ENCODE measurements around the gene VDAC1. TPM values are rescaled to one million over a fixed set of nuclear protein-coding genes. Genes with fewer than 3 reads are reported as not detected.
"Not testable (repeated sequence)": the region's sequence is repeated elsewhere in the genome, so short reads cannot be mapped to it uniquely, and the experiment has no call there.

Gene VDAC1
- total and polyA plus RNA-seq, 2 donors: 101 to 166 TPM

GRCh38 chr5:133936651-133937015 lies 68.1 kb downstream of the VDAC1 start:
- Histone ChIP-seq H3K4me3 (ENCODE audit: low read length in 2 of 2) (no peak overlapping the region), H3K4me1 (ENCODE audit: control insufficient read depth in 2 of 2, insufficient read depth in 2 of 2, low read length in 2 of 2) (peaks cover 11 to 21% of the 10 kb centered on the region in 2 donors), H3K36me3 (ENCODE audit: control insufficient read depth in 2 of 2, insufficient read depth in 2 of 2, low read length in 1 of 2) (no peaks in the 10 kb centered on the region), H3K27me3 (ENCODE audit: control insufficient read depth in 2 of 2, insufficient read depth in 1 of 2, low read length in 1 of 2) (no peaks in the 10 kb centered on the region), H3K27ac (ENCODE audit: low read depth in 1 of 2, low read length in 1 of 2) (no peak overlapping the region), H3K9me3 (ENCODE audit: control insufficient read depth in 2 of 2, insufficient read depth in 1 of 2, low read length in 1 of 2) (peaks cover 0 to 15% of the 10 kb centered on the region in 2 donors)
- WGBS: 86% methylated on average over 3 of the region's 3 CpGs
- no peak for DNase-seq (ENCODE audit: low read depth in 6 of 9, low spot score in 9 of 9)

- Histone ChIP-seq H3K4me1 (ENCODE audit: control insufficient read depth in 2 of 2, insufficient read depth in 2 of 2, low read length in 2 of 2) (peaks cover 11 to 25% of the 10 kb centered on the region in 2 donors), H3K9me3 (ENCODE audit: control insufficient read depth in 2 of 2, insufficient read depth in 1 of 2, low read length in 1 of 2) (peaks cover 0 to 15% of the 10 kb centered on the region in 2 donors)
- H3K27ac ChIP-seq (ENCODE audit: low read depth in 1 of 2, low read length in 1 of 2); H3K4me3 ChIP-seq (ENCODE audit: low read length in 2 of 2); H3K36me3 ChIP-seq (ENCODE audit: control insufficient read depth in 2 of 2, insufficient read depth in 2 of 2, low read length in 1 of 2); DNase-seq (ENCODE audit: low read depth in 6 of 9, low spot score in 9 of 9); H3K27me3 ChIP-seq (ENCODE audit: control insufficient read depth in 2 of 2, insufficient read depth in 1 of 2, low read length in 1 of 2): not testable (repeated sequence)
- 97% methylated on average over 10 of the region's 10 CpGs for WGBS
Measured at GRCh38 chr5:133935991-133936650, 68.7 kb downstream of the VDAC1 start.

DNA sequence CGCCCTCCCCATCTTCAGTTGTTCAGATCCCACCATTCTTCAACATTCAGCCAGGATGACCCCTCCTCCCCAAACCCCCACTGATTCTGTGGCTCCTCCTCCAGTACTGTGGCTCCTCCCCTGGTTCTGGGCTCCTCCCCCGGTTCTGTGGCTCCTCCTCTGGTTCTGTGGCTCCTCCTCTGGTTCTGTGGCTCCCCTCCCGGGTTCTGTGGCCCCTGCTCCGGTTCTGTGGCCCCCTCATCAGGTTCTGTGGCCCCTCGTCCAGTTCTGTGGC lies 69.2 kb downstream of the VDAC1 start:
- DNase-seq (ENCODE audit: low read depth in 6 of 9, low spot score in 9 of 9): no peak
- Histone ChIP-seq H3K4me1 (ENCODE audit: control insufficient read depth in 2 of 2, insufficient read depth in 2 of 2, low read length in 2 of 2) (peaks cover 11 to 28% of the 10 kb centered on the region in 2 donors), H3K9me3 (ENCODE audit: control insufficient read depth in 2 of 2, insufficient read depth in 1 of 2, low read length in 1 of 2) (peaks cover 0 to 15% of the 10 kb centered on the region in 2 donors), H3K27ac (ENCODE audit: low read depth in 1 of 2, low read length in 1 of 2) (no peak overlapping the region), H3K4me3 (ENCODE audit: low read length in 2 of 2) (no peak overlapping the region), H3K36me3 (ENCODE audit: control insufficient read depth in 2 of 2, insufficient read depth in 2 of 2, low read length in 1 of 2) (no peaks in the 10 kb centered on the region), H3K27me3 (ENCODE audit: control insufficient read depth in 2 of 2, insufficient read depth in 1 of 2, low read length in 1 of 2) (no peaks in the 10 kb centered on the region)
- 97% methylated on average over 5 of the region's 5 CpGs for WGBS

- no peak overlapping the region for H3K27ac ChIP-seq (ENCODE audit: low read depth in 1 of 2, low read length in 1 of 2)
- no peak overlapping the region for H3K4me3 ChIP-seq (ENCODE audit: low read length in 2 of 2)
- 86% methylated on average over 5 of the region's 5 CpGs for WGBS
Measured at GRCh38 chr5:133934822-133935666, 69.7 kb downstream of the VDAC1 start.

GRCh38 chr5:133934311-133934710 lies 70.5 kb downstream of the VDAC1 start:
- Histone ChIP-seq H3K4me1 (ENCODE audit: control insufficient read depth in 2 of 2, insufficient read depth in 2 of 2, low read length in 2 of 2) (peaks cover 11 to 37% of the 10 kb centered on the region in 2 donors), H3K27ac (ENCODE audit: low read depth in 1 of 2, low read length in 1 of 2) (no peak overlapping the region), H3K27me3 (ENCODE audit: control insufficient read depth in 2 of 2, insufficient read depth in 1 of 2, low read length in 1 of 2) (no peaks in the 10 kb centered on the region), H3K4me3 (ENCODE audit: low read length in 2 of 2) (no peak overlapping the region), H3K9me3 (ENCODE audit: control insufficient read depth in 2 of 2, insufficient read depth in 1 of 2, low read length in 1 of 2) (peaks cover 0 to 15% of the 10 kb centered on the region in 2 donors), H3K36me3 (ENCODE audit: control insufficient read depth in 2 of 2, insufficient read depth in 2 of 2, low read length in 1 of 2) (no peaks in the 10 kb centered on the region)
- 71% methylated on average over 5 of the region's 5 CpGs for WGBS
- DNase-seq (ENCODE audit: low read depth in 6 of 9, low spot score in 9 of 9): no peak

More at GRCh38 chr5:133934822-133935666, 69.7 kb downstream of the VDAC1 start:
- no peaks in the 10 kb centered on the region for H3K27me3 ChIP-seq (ENCODE audit: control insufficient read depth in 2 of 2, insufficient read depth in 1 of 2, low read length in 1 of 2)
- H3K36me3 ChIP-seq (ENCODE audit: control insufficient read depth in 2 of 2, insufficient read depth in 2 of 2, low read length in 1 of 2): no peaks in the 10 kb centered on the region
- no peak for DNase-seq (ENCODE audit: low read depth in 6 of 9, low spot score in 9 of 9)
- peaks cover 0 to 15% of the 10 kb centered on the region in 2 donors for H3K9me3 ChIP-seq (ENCODE audit: control insufficient read depth in 2 of 2, insufficient read depth in 1 of 2, low read length in 1 of 2)
- H3K4me1 ChIP-seq (ENCODE audit: control insufficient read depth in 2 of 2, insufficient read depth in 2 of 2, low read length in 2 of 2): peaks cover 11 to 34% of the 10 kb centered on the region in 2 donors

- Histone ChIP-seq H3K27ac (ENCODE audit: low read depth in 1 of 2, low read length in 1 of 2) (no peak overlapping the region), H3K4me1 (ENCODE audit: control insufficient read depth in 2 of 2, insufficient read depth in 2 of 2, low read length in 2 of 2) (peaks cover 11 to 37% of the 10 kb centered on the region in 2 donors), H3K4me3 (ENCODE audit: low read length in 2 of 2) (no peak overlapping the region), H3K9me3 (ENCODE audit: control insufficient read depth in 2 of 2, insufficient read depth in 1 of 2, low read length in 1 of 2) (peaks cover 0 to 15% of the 10 kb centered on the region in 2 donors), H3K36me3 (ENCODE audit: control insufficient read depth in 2 of 2, insufficient read depth in 2 of 2, low read length in 1 of 2) (no peaks in the 10 kb centered on the region), H3K27me3 (ENCODE audit: control insufficient read depth in 2 of 2, insufficient read depth in 1 of 2, low read length in 1 of 2) (no peaks in the 10 kb centered on the region)
- WGBS: 61% methylated on average over 12 of the region's 12 CpGs
- DNase-seq (ENCODE audit: low read depth in 6 of 9, low spot score in 9 of 9): peak in 2 of 9 donors; percentile 12 to 36
Measured at GRCh38 chr5:133933670-133934295, 71.0 kb downstream of the VDAC1 start.

DNA sequence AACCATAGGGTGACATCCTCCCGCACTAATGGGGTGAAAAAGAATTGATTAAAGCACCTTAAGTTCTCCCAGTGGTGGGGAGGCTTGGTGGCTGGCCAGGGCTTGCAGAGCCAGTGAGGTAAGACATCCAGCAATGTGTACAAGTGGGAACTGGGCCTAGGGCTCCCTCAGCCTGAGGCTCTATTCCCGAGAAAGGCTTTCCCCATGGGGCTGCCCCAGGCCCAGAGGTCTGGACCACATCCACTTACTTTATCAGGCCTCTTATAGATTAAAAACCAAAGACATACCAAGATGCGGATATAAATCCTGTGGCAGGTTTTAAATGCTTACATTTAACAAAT lies 71.6 kb downstream of the VDAC1 start:
- peak overlapping the region in 1 of 2 donors; percentile 32 for H3K27ac ChIP-seq (ENCODE audit: low read depth in 1 of 2, low read length in 1 of 2)
- WGBS: 95% methylated on average over 3 of the region's 3 CpGs

GRCh38 chr5:133932441-133933168 lies 72.2 kb downstream of the VDAC1 start:
- Histone ChIP-seq H3K27ac (ENCODE audit: low read depth in 1 of 2, low read length in 1 of 2) (peak overlapping the region in 1 of 2 donors; percentile 32), H3K9me3 (ENCODE audit: control insufficient read depth in 2 of 2, insufficient read depth in 1 of 2, low read length in 1 of 2) (peaks cover 0 to 15% of the 10 kb centered on the region in 2 donors), H3K4me3 (ENCODE audit: low read length in 2 of 2) (no peak overlapping the region), H3K27me3 (ENCODE audit: control insufficient read depth in 2 of 2, insufficient read depth in 1 of 2, low read length in 1 of 2) (no peaks in the 10 kb centered on the region), H3K4me1 (ENCODE audit: control insufficient read depth in 2 of 2, insufficient read depth in 2 of 2, low read length in 2 of 2) (peaks cover 11 to 37% of the 10 kb centered on the region in 2 donors), H3K36me3 (ENCODE audit: control insufficient read depth in 2 of 2, insufficient read depth in 2 of 2, low read length in 1 of 2) (no peaks in the 10 kb centered on the region)
- peak in 2 of 9 donors; percentile 6 to 29 for DNase-seq (ENCODE audit: low read depth in 6 of 9, low spot score in 9 of 9)
- 63% methylated on average over 13 of the region's 13 CpGs for WGBS

More for the DNA sequence above, 71.6 kb downstream of the VDAC1 start:
- Histone ChIP-seq H3K9me3 (ENCODE audit: control insufficient read depth in 2 of 2, insufficient read depth in 1 of 2, low read length in 1 of 2) (peaks cover 0 to 15% of the 10 kb centered on the region in 2 donors), H3K4me1 (ENCODE audit: control insufficient read depth in 2 of 2, insufficient read depth in 2 of 2, low read length in 2 of 2) (peaks cover 11 to 37% of the 10 kb centered on the region in 2 donors), H3K27me3 (ENCODE audit: control insufficient read depth in 2 of 2, insufficient read depth in 1 of 2, low read length in 1 of 2) (no peaks in the 10 kb centered on the region), H3K4me3 (ENCODE audit: low read length in 2 of 2) (no peak overlapping the region), H3K36me3 (ENCODE audit: control insufficient read depth in 2 of 2, insufficient read depth in 2 of 2, low read length in 1 of 2) (no peaks in the 10 kb centered on the region)
- no peak for DNase-seq (ENCODE audit: low read depth in 6 of 9, low spot score in 9 of 9)
